ENCODE data around the gene KRTAP10-12. TPM values are rescaled to one million over a fixed set of nuclear protein-coding genes. Genes with fewer than 3 reads are reported as not detected.

KRTAP10-12 gene
- total RNA-seq, 1 donor from 2014 or later, result not detected

- no peak for DNase-seq (ENCODE audit: low read depth in 2 of 2)
Measured at GRCh38 chr21:44697811-44698734, 1.1 kb downstream of the KRTAP10-12 start.

DNA sequence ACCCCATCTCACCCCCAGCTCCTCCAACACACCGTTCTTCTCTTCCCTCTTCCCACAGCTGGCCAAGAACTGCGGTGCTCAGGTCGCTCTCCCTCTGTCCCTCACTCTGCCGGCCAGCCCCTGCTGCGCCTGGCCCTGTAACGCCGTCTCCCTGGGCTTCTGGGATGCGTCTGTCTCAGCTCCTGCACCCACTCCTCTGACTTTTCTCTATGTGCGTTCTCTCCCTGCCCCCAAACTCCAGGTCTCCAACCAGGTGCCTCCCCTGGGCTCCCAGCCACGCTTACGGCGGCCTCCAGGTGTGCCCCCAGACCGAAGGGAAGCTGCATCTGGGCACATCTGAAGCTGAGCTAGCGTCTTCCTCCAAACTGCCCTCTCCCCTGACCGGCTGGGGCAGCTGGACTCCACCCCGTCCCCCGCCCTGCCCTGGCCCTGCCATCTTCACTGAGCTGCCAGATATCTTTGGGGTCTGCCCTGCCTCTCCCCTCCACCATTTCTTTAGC, 2.6 kb downstream of the KRTAP10-12 start:
- DNase-seq (ENCODE audit: low read depth in 2 of 2), result no peak

DNA sequence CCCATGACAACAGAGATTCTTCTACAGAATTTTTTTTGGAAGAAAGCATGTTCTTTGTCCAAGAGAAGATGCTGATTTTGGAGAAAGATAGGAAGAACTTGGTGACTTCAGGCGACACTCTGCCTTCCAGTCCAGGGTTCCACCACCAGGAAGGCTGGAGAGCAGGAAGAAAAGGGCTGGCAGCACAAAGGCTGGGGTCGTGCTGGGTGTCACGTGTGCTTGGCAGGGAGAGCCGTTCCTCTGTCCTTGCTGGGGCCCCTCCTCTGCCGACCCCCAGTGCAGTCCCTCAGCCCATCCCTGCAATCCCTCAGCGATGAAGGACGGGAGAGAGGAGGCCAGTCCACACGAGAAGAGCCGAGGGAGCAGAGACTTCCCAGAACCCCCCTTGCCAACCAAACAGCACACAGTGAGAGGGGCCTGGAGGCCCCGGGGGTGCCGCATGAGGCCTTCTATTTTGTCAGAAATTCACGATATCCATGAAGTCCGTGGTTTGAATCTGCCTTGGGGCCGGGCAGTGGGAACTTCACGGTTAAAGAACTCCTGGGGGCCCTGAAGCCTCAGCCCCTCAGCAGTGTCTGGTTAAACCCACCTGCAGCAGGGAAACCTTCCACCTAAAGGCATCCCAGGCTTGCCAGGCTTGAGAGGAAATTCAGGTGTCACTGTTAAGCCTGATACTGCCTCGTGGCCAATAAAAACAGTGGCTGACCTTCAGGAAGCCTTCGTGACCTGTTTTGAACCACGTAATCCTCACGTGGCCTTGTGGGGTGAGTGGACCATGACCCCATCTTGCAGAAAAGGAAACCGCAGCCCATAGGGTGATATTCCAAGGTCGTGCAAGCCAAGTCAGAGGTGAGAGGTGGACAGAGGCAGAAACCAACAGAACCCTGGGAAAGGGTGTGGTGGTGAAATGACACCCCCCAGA, 3.4 kb downstream of the KRTAP10-12 start:
- no peak for DNase-seq (ENCODE audit: low read depth in 2 of 2)

DNA sequence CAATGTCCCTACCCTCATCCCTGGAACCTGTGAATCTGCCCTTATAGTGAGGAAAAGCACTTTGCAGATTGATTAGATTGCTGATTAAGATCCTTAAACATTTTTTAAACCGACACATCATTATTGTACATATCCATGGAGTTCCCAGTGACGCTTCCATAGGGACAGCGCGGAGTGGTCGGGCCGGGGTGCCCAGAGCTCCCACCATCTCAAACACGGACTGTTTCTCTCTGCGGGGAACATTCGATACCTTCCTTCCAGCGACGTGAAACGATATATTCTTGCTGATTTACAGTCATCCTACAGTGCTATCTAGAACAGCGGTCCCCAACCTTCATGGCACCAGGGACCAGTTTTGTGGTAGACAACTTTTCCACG, 4.0 kb downstream of the KRTAP10-12 start:
- DNase-seq (ENCODE audit: low read depth in 2 of 2), result no peak

GRCh38 chr21:44701541-44701940, 4.6 kb downstream of the KRTAP10-12 start:
- no peak for DNase-seq (ENCODE audit: low read depth in 2 of 2)

GRCh38 chr21:44702111-44702972, 5.4 kb downstream of the KRTAP10-12 start:
- no peak for DNase-seq (ENCODE audit: low read depth in 2 of 2)

DNA sequence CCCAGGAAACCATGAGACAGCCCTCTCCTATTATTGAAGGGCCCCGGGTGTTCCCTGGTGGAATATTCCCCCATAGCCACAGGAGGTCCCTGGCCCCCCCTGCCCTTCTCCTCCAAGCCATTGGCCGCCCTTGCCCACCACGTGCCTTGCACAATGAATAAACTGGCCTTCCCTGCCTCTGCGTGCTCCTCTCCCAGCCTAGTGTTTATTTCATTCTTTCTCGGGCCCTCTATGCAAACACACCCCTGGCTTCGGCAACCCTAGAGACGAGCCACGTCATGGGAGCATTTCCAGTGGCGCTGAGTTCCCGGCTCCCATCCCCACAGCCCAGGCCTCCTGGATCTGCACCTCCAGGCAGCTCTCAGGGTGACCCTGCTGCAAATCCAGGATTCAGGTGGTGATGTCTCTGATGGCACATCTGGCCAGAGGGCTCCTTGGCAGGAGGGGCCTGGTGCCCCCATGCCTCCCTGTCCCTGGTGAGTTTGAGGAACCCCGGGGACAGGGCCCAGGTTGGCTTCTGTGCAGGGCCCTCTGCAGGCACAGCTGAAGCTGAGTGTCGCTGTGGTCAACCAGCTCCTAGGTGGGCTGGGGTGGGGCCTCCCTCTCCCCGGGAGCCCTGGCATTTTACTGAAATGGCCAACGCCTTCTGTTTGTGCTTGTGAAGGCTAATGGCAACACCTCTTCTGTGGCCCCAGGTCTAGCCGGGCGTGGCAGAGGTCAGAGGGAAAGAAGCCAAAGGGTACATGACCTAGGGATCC, 6.2 kb downstream of the KRTAP10-12 start:
- DNase-seq (ENCODE audit: low read depth in 2 of 2), result no peak

- DNase-seq (ENCODE audit: low read depth in 2 of 2), result no peak
Measured at GRCh38 chr21:44703731-44704635, 7.0 kb downstream of the KRTAP10-12 start.

GRCh38 chr21:44704636-44705001, 7.6 kb downstream of the KRTAP10-12 start:
- DNase-seq (ENCODE audit: low read depth in 2 of 2), result no peak

- no peak for DNase-seq (ENCODE audit: low read depth in 2 of 2)
Measured at GRCh38 chr21:44706026-44706705, 9.2 kb downstream of the KRTAP10-12 start.

DNA sequence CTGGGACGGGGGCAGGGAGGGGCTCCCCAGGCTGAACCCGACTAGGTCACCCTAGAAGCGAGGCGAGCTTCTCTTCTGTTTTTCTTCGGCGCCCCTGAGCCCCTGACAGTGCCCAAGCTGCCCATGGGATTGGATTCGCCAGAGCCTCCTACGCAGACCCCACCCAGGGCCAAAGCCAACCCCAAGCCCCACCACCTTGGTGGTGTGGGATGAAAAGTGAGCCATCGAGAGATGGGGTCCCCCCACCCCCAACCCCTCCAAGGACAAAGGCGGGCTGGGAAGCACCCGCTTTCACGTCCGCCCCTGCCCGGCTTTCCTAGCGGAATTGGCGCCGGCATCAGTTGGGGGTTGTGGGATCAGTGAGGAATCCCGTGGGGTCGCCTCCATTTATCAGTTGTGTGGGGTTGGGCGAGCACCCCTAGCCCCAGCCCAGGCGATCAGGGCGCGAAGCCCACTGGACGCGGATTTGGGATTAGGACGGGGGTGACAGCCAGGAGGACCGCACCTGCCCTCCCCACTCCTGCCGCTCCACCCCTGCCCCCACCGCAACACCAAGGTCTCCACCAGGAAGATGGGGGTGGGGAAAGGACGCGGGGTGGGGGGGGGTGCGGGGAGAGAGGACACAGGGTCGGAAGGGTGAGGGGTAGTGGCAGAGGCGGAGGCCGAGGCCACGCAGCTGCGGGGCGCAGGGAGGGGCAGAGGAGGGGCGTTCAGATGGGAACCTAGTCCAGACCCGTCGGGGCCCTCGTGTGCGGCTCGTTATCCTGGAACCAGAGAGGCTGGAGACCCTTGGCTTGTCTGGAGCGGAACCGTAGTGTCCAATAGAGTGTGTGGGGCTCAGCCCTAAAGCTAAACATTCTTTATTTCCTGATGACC, 10.0 kb downstream of the KRTAP10-12 start:
- no peak for DNase-seq (ENCODE audit: low read depth in 2 of 2)

DNA sequence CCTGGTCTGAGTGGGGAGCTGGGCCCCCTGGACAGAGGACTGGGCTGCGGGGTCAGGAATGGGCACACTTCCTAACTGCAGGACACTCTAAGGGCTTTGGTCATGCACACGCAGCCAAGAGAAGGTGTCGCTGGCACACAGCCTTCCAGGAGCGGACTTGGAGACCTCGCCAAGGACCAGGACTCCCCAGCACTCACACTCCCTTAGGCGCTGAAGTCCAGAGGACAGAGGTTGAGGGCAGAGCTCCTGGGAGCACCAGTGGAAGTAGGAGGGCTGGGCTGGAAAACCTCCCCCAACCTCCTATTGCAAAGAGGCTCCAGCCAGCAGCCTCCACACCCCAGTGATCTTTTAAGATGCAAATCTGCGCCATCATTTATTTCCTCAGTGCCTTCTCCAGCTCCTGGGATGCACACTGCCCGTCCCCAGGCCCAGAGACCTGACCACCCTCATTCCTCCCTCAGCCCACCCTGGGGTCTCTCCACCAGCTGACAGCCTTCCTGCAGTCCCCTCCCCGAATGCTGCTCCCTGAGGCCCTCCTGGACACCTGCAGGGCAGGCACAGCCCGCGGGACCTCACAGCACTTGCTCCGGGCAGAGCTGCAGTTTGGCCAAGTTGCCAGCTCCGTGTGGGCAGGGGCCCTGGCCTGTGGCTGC, 11.4 kb downstream of the KRTAP10-12 start:
- DNase-seq (ENCODE audit: low read depth in 2 of 2), result no peak

- DNase-seq (ENCODE audit: low read depth in 2 of 2), result no peak
Measured at GRCh38 chr21:44708866-44709425, 12.0 kb downstream of the KRTAP10-12 start.

GRCh38 chr21:44709426-44710293, 12.7 kb downstream of the KRTAP10-12 start:
- DNase-seq (ENCODE audit: low read depth in 2 of 2), result no peak

GRCh38 chr21:44710294-44710665, 13.3 kb downstream of the KRTAP10-12 start:
- no peak for DNase-seq (ENCODE audit: low read depth in 2 of 2)

DNA sequence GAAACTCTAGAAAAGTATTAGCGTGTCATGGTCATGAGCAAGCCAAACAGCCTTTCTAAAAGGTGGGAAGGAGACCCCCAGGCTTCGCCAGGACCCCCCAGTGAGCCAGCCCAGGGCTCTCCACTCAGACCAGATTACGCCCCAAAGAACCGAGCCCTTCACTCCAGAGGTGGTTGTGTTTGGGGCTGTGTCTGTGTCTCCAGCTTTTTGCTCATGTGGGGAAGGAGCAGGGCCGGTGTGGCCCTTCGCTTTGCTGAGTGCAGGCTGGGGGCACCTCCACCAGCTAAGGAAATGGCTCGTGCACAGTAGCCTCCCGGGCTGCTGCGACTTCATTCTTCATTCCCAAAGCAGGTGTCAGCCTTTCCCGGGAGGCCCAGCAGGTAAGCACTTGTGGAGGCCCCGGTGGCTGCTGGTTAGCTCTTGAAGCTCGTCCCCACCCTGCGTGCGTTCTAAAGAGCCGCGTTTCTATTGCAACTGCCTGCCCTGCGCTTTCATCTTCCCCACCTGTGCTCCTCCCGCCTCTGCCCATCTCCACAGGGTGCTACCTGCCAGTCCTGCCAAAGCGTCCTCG, 13.9 kb downstream of the KRTAP10-12 start:
- no peak for DNase-seq (ENCODE audit: low read depth in 2 of 2)

Data from dermis microvascular lymphatic vessel endothelial cell (primary cell).